PFSK-1 (cell line): ENCODE results near the gene ATP1B4.

ENCODE experiments used
- FOXP2 ChIP-seq: optimal IDR thresholded peaks from 2 replicates; pipeline ENCODE3; 2011; ENCODE audit warnings: borderline replicate concordance, control low read depth, inconsistent platforms; ENCODE audit not compliant: insufficient read depth; ENCODE audit errors: extremely low read length, extremely low read depth
- POLR2AphosphoS5 ChIP-seq: IDR thresholded peaks from 2 replicates; pipeline ENCODE4 v1.6.1; 2012; ENCODE audit warnings: low read depth, mild to moderate bottlenecking, control low read depth, low read length, moderate library complexity
- REST ChIP-seq, 2 experiments: IDR thresholded peaks; 2 replicates each; pipeline versions ENCODE4 v1.6.1 to v1.8.0; 2011 to 2012; ENCODE audit warnings: low read depth in 2 of 2, low read length in 2 of 2, control low read depth in 1 of 2, inconsistent platforms in 1 of 2, mild to moderate bottlenecking in 1 of 2, moderate library complexity in 1 of 2; ENCODE audit not compliant: insufficient read depth in 1 of 2
- SIN3A ChIP-seq: IDR thresholded peaks from 2 replicates; pipeline ENCODE4 v1.6.1; 2012; ENCODE audit warnings: mild to moderate bottlenecking, low read length, moderate library complexity, borderline replicate concordance; ENCODE audit not compliant: insufficient read depth
- TAF1 ChIP-seq: IDR thresholded peaks from 2 replicates; pipeline ENCODE4 v1.6.1; 2012; ENCODE audit warnings: low read length, control low read depth, borderline replicate concordance; ENCODE audit not compliant: insufficient read depth

GRCh38 chrX:120366794-120367193 lies 4.9 kb downstream of the ATP1B4 start:
- no peak for TF ChIP-seq POLR2AphosphoS5
- TF ChIP-seq FOXP2: no peak
- TF ChIP-seq TAF1: no peak
- no peak for TF ChIP-seq SIN3A
- TF ChIP-seq REST (IDR thresholded peaks at IDR 0.05; ENCODE audit: insufficient read depth in 1 of 2, low read depth in 2 of 2, low read length in 2 of 2): no peak
